HFF-Myc (cell line): ENCODE results near the gene IL18BP.

Source experiments
- DNase-seq: peaks from one replicate; pipeline ENCODE4 v3.0.0-alpha.2; 2011; ENCODE audit warnings: low read depth; ENCODE audit errors: extremely low read depth
- H3K4me3 ChIP-seq: replicated peaks from 2 replicates; pipeline ENCODE4 v1.5.1; 2011; ENCODE audit warnings: low read depth, mild to moderate bottlenecking, control low read depth, low read length
- TF ChIP-seq, protein P1 (sequence below): IDR thresholded peaks from 2 replicates; pipeline ENCODE4 v1.5.1; 2012; ENCODE audit warnings: mild to moderate bottlenecking, low read depth, low read length, control low read depth; ENCODE audit errors: missing control alignments

IL18BP gene

DNA sequence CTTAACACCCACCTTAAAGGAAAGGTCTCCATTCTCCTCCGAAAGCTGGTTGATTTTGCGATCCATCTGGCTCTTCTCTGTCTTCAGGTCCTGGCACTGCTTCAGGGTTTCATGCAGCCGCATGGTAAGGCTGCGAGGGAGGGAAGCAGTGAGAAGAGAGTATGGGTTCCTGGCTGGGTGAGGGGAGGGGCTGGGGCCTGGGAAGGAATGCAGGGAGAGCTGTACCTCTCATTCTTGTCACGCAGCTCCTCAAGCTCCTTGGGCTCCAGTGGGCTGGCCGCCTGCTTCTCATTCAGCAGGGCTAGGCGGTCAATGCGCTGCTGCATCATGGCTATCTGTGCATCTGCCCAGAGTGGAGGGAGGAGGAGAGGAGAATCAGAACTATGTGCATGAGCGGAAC is 19.5 kb downstream of the IL18BP start:
- H3K4me3 ChIP-seq: no peak overlapping the region
- no peak for DNase-seq
- TF ChIP-seq, protein P1, sequence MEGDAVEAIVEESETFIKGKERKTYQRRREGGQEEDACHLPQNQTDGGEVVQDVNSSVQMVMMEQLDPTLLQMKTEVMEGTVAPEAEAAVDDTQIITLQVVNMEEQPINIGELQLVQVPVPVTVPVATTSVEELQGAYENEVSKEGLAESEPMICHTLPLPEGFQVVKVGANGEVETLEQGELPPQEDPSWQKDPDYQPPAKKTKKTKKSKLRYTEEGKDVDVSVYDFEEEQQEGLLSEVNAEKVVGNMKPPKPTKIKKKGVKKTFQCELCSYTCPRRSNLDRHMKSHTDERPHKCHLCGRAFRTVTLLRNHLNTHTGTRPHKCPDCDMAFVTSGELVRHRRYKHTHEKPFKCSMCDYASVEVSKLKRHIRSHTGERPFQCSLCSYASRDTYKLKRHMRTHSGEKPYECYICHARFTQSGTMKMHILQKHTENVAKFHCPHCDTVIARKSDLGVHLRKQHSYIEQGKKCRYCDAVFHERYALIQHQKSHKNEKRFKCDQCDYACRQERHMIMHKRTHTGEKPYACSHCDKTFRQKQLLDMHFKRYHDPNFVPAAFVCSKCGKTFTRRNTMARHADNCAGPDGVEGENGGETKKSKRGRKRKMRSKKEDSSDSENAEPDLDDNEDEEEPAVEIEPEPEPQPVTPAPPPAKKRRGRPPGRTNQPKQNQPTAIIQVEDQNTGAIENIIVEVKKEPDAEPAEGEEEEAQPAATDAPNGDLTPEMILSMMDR: no peak

DNA sequence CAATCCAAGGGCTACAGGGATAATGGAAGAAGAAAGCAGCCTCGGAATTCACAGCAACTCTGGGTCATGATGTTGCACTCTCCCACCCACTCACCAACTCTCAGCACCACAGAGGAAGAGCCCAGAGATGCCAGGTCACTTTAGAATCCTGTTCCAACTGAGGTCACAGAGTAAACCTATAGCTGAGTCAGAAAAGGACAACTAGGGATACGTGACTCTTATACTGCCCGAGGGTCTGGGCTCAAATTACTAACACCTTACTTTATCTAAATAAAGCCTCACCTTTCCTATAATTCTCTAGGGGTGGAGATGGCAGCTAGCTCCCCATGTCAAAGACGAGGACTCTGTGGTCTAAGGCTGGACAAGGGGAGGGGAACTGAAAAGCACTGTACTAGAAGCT is 24.6 kb downstream of the IL18BP start:
- TF ChIP-seq, protein P1: no peak
- no peak overlapping the region for H3K4me3 ChIP-seq
- no peak for DNase-seq

DNA sequence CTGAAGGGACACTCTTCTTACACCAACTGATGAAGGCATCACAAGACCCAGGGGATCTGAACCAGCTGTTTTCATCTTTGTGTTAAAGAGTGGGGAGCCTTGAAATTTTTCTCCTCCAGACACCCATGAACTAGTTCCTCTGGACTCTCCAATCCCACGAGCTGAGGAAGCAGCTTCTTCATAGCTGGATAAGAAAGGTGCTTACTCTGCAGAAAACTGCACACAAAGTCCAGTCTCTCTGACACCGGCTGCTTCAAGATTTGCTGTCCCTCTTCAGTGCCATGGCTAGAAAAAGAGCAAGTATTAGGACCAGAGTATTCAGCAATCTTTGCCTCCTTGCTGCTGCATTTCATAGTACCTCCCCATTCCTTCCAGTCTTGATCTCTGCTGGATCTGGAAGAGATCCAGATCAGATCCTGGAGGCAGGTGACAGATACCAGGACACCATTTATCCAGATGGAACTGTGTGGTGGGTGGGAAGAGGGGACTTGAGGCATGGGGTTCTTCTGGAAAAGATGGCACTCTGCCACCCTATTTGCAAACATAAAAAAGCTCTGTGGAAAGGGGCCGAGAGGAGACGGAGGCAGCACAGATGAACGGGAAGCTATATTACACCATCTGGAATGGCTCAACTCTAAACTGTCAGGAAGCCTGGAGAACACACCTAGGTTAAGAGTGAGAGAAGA is 25.5 kb downstream of the IL18BP start:
- no peak for DNase-seq
- no peak overlapping the region for H3K4me3 ChIP-seq
- TF ChIP-seq, protein P1: no peak

DNA sequence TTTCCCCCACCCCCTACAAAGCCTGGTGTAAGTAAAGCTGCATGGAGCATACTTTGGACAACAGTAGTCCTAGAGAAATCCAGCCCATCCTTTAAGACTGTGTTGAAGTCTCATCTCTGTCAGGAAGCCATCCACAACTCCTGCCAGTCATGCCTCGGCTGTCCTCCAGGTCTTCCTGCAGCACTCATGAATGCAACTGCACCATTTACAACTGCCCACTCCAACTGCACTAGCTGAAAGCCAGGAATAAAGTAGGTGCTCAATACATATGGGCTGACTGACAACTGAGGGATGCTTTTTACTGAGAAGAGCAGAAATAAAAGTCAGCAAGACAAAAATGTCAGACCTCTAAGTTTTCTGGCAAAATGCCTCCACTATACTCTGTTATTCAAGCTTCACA is 27.4 kb downstream of the IL18BP start:
- TF ChIP-seq, protein P1: no peak
- no peak for DNase-seq
- no peak overlapping the region for H3K4me3 ChIP-seq

DNA sequence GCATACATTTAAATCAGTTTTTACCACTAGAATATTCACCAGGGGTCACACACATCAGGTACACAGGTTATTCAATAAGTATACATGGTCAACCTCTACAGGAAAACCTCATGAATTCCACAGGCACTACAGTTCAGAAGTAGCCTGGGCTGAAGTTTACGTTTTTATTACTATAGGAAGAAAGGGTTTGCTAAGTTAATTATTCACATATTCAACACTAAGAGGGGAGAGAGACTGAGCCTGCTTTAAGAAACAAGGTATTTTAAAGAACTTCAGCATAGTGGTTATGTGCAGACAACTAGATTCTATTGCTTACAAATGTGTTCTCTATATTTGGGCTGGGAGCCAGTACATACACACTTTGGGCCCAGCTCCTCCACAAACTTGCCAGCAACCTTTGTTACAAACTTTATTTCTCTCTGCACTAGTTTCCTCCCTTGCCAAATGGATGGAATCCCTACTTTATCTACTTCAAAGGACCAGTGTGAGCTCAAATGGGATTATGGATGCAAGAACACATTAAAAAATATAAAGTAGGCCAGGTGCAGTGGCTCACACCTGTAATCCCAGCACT is 31.9 kb downstream of the IL18BP start:
- H3K4me3 ChIP-seq: no peak overlapping the region
- TF ChIP-seq, protein P1: no peak
- DNase-seq: no peak

DNA sequence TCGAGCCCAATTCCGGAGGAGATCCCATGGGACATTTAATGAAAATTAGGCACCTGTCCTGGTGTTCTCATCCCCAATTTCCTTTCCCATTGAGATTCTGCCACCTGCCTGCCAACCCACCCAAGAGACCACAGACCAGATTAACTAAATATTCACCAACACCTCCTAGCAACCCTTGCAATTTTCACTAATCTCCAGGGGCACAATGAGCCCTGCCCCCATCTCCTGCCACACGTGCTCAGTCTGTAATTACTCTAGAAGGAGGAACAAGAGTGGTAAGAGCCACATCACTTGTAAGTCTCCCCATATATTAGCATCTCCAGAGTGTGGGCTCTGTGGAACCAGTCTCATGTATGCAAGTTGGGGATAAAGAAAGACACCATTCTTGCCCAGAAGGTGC is 38.0 kb downstream of the IL18BP start:
- TF ChIP-seq, protein P1: no peak
- no peak for DNase-seq
- H3K4me3 ChIP-seq: no peak overlapping the region
